ENCODE measurements around the gene FAM185A.

FAM185A gene

DNA sequence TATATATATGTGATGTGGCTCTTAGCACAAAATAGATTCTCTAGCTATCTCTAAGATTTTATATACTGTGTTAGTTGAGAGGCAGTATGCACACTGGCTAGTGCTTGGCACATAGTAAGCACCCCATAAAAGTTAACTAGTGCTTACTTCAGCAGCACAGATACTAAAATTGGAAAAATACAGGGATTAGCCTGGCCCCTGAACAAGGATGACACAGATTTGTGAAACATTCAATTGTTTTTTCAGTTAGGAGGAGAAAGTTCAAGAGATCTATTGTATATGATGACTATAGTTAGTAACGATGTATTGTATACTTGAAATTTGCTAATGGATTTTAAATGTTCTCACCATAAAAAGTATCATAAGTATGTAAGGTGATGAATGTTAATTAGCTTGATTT, 85.7 kb downstream of the FAM185A start:
- TF ChIP-seq ZFP69B (tag by site-specific recombination; IDR thresholded peaks at IDR 0.05) (no peak), GLIS2 (tag by site-specific recombination; IDR thresholded peaks at IDR 0.05) (no peak), ZNF654 (tag by site-specific recombination; IDR thresholded peaks at IDR 0.05; ENCODE audit: low read depth) (no peak), ZNF501 (tag by site-specific recombination; IDR thresholded peaks at IDR 0.05) (no peak), ZNF621 (tag by site-specific recombination; IDR thresholded peaks at IDR 0.05) (no peak), KLF10 (tag by site-specific recombination; IDR thresholded peaks at IDR 0.05) (no peak), ZNF785 (tag by site-specific recombination; IDR thresholded peaks at IDR 0.05) (no peak), ZNF302 (tag by site-specific recombination; IDR thresholded peaks at IDR 0.05; ENCODE audit: low read depth) (no peak), ZNF23 (tag by site-specific recombination; IDR thresholded peaks at IDR 0.05; ENCODE audit: borderline replicate concordance) (no peak)
- TF ChIP-seq, protein P1, sequence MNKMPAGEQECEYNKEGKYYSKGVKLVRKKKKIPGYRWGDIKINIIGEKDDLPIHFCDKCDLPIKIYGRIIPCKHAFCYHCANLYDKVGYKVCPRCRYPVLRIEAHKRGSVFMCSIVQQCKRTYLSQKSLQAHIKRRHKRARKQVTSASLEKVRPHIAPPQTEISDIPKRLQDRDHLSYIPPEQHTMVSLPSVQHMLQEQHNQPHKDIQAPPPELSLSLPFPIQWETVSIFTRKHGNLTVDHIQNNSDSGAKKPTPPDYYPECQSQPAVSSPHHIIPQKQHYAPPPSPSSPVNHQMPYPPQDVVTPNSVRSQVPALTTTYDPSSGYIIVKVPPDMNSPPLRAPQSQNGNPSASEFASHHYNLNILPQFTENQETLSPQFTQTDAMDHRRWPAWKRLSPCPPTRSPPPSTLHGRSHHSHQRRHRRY (tag by site-specific recombination; IDR thresholded peaks at IDR 0.05): no peak
- H3K9me3 ChIP-seq (ENCODE audit: control insufficient read depth, insufficient read depth, low read depth, low read length): no peaks in the 10 kb centered on the region
- POLR2A ChIA-PET: no interaction called here
- CTCF ChIA-PET: interaction anchor here (0.5 kb wide), 1 partner anchor 8 kb away, joined by 3 read pairs; no protein-coding TSS in a partner anchor
- peaks cover 0 to 3% of the 10 kb centered on the region in 2 experiments; a peak in 1 of 3 replicates for H3K36me3 ChIP-seq (ENCODE audit: control insufficient read depth in 2 of 2, insufficient read depth in 1 of 2, low read length in 2 of 2)
- 0 out of 2 replicates have a peak, but pooled peaks cover 3% of the 10 kb centered on the region for H3K4me1 ChIP-seq (ENCODE audit: control insufficient read depth, insufficient read depth, low read length)
- no peak overlapping the region for H3K27ac ChIP-seq (ENCODE audit: extremely low read depth, low read depth, low read length)
- H3K4me3 ChIP-seq (ENCODE audit: low read depth, low read length): no peak overlapping the region

DNA sequence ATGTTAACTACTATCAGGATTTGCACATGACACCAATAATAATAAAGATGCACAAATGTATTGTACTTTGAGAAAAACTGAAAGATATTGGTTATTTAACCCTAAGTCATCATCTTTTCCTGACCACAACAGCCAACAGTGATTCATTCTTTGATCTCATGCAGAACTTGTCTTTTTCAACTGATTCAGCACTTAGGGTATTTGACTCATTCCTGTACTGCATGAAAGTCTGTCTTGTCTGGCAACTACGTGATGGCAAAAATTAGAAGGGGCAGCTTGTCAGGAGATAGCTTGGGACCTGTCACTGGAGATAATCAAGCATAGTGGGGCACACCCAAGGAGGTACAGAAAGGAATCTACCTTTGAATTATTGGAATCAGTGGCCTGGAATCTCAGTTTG, 86.2 kb downstream of the FAM185A start:
- H3K4me3 ChIP-seq (ENCODE audit: low read depth, low read length): no peak overlapping the region
- TF ChIP-seq ZNF623 (tag by site-specific recombination; IDR thresholded peaks at IDR 0.05): no peak
- no peak for TF ChIP-seq ZNF580 (tag by site-specific recombination; IDR thresholded peaks at IDR 0.05)
- TF ChIP-seq INSM2 (tag by site-specific recombination; IDR thresholded peaks at IDR 0.05): no peak
- TF ChIP-seq, protein P2, sequence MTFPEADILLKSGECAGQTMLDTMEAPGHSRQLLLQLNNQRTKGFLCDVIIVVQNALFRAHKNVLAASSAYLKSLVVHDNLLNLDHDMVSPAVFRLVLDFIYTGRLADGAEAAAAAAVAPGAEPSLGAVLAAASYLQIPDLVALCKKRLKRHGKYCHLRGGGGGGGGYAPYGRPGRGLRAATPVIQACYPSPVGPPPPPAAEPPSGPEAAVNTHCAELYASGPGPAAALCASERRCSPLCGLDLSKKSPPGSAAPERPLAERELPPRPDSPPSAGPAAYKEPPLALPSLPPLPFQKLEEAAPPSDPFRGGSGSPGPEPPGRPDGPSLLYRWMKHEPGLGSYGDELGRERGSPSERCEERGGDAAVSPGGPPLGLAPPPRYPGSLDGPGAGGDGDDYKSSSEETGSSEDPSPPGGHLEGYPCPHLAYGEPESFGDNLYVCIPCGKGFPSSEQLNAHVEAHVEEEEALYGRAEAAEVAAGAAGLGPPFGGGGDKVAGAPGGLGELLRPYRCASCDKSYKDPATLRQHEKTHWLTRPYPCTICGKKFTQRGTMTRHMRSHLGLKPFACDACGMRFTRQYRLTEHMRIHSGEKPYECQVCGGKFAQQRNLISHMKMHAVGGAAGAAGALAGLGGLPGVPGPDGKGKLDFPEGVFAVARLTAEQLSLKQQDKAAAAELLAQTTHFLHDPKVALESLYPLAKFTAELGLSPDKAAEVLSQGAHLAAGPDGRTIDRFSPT (tag by site-specific recombination; IDR thresholded peaks at IDR 0.05): 0 out of 2 replicates have a peak, but pooled peaks have one; percentile 16
- CTCF ChIA-PET: interaction anchor here (0.5 kb wide), 1 partner anchor 8 kb away, joined by 3 read pairs; no protein-coding TSS in a partner anchor
- H3K27ac ChIP-seq (ENCODE audit: extremely low read depth, low read depth, low read length): no peak overlapping the region
- no peaks in the 10 kb centered on the region for H3K9me3 ChIP-seq (ENCODE audit: control insufficient read depth, insufficient read depth, low read depth, low read length)
- POLR2A ChIA-PET: no interaction called here
- 0 out of 2 replicates have a peak, but pooled peaks cover 3% of the 10 kb centered on the region for H3K4me1 ChIP-seq (ENCODE audit: control insufficient read depth, insufficient read depth, low read length)
- no peaks in the 10 kb centered on the region for H3K36me3 ChIP-seq (ENCODE audit: control insufficient read depth in 2 of 2, insufficient read depth in 1 of 2, low read length in 2 of 2)

DNA sequence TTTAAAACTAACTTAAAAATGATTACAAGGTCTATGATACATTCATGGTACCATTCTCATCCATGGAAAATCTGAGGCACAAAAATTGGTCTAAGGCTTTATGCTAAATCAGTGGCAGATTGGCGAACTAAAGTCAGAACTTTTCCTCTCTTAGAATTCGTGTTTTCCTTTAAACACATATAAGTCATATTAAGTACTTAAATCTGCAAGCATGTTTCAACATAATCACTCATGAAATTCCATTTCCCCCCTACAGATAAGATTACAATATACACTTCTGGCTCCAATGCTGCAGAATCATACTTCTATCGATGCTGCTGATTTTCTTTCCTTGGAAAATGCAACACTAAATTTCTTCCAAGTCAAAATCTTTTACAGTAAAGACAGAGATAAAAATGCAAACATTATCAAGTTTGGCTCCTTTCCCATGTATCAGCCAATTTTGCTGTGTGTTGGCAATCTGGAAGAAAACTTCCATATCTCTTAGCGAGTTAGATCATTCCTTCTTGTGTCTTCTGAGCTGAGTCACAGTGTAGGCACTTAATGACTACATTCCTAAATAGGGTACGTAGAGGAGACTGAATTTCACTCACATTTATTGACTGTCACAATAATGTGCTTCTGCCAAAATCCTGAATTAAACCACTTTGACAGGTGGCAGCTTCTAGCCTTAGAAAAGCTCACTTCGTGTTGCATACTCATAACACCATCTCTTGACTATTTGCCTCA, 87.6 kb downstream of the FAM185A start:
- H3K4me3 ChIP-seq (ENCODE audit: low read depth, low read length): no peak overlapping the region
- H3K36me3 ChIP-seq (ENCODE audit: control insufficient read depth in 2 of 2, insufficient read depth in 1 of 2, low read length in 2 of 2): no peaks in the 10 kb centered on the region
- no peak overlapping the region for H3K27ac ChIP-seq (ENCODE audit: extremely low read depth, low read depth, low read length)
- POLR2A ChIA-PET: no interaction called here
- H3K4me1 ChIP-seq (ENCODE audit: control insufficient read depth, insufficient read depth, low read length): 0 out of 2 replicates have a peak, but pooled peaks cover 3% of the 10 kb centered on the region
- CTCF ChIA-PET: interaction anchor here (0.6 to 1.1 kb wide), 3 partner anchors 77 to 230 kb away, joined by 3 to 4 read pairs (median 3); no protein-coding TSS in a partner anchor
- H3K9me3 ChIP-seq (ENCODE audit: control insufficient read depth, insufficient read depth, low read depth, low read length): no peaks in the 10 kb centered on the region
- TF ChIP-seq KLF8 (tag by site-specific recombination; IDR thresholded peaks at IDR 0.05) (0 out of 2 replicates have a peak, but pooled peaks have one; percentile 19), PRDM1 (tag by site-specific recombination; IDR thresholded peaks at IDR 0.05) (peak; percentile 59; the same call in 1 of the 2 replicates), ZNF148 (tag by site-specific recombination; IDR thresholded peaks at IDR 0.05; ENCODE audit: borderline replicate concordance) (no peak), ZXDB (tag by site-specific recombination; IDR thresholded peaks at IDR 0.05) (peak; percentile 51; the same call in 1 of the 2 replicates), ZNF398 (tag by site-specific recombination; IDR thresholded peaks at IDR 0.05) (0 out of 2 replicates have a peak, but pooled peaks have one; percentile 10)
